Mucosa of descending colon (tissue), 3 donors: ENCODE data around the gene OGFOD3. TPM values are rescaled to one million over a fixed set of nuclear protein-coding genes. Genes with fewer than 3 reads are reported as not detected.
"Not testable (repeated sequence)": the region's sequence is repeated elsewhere in the genome, so short reads cannot be mapped to it uniquely, and the experiment has no call there.

Experiments
- ATAC-seq: fragments of 200-7000 bp; cut with Tn5 transposase; one replicate; pipeline ENCODE4 v1.9.1; 2020; ENCODE audit warnings: mild to moderate bottlenecking, moderate library complexity
- DNase-seq, 3 donors: peaks; one replicate each; pipeline ENCODE4 v3.0.0-alpha.2; 2020
- H3K36me3 ChIP-seq: fragments of 200-600 bp; one replicate; pipeline ENCODE4 v1.8.0; 2021; ENCODE audit warnings: low read depth, mild to moderate bottlenecking
- H3K4me1 ChIP-seq: fragments of 200-600 bp; one replicate; pipeline ENCODE4 v1.8.0; 2021; ENCODE audit warnings: low read depth, mild to moderate bottlenecking
- H3K4me3 ChIP-seq: fragments of 200-600 bp; one replicate; pipeline ENCODE4 v1.8.0; 2021; ENCODE audit warnings: mild to moderate bottlenecking
- H3K9me3 ChIP-seq: fragments of 200-600 bp; one replicate; pipeline ENCODE4 v1.8.0; 2021; ENCODE audit warnings: mild to moderate bottlenecking
- CTCF ChIP-seq: fragments of 200-600 bp; IDR thresholded peaks from one replicate; pipeline ENCODE4 v1.8.0; 2022; ENCODE audit warnings: antibody characterized with exemption, mild to moderate bottlenecking
- intact Hi-C, 2 donors: fragments of 100-400 bp; cut with DNase I in 1 of 2; cut with micrococcal nuclease in 1 of 2; formaldehyde crosslinking; loops; one replicate each; pipeline versions ENCODE4 v1.11.0 to v1.11.1; 2022; cut with DNase I, micrococcal nuclease
- total RNA-seq, 3 donors: library from RNA; stranded (reverse); fragmentation: NEBNext Ultra II Directional in 2 of 3; extraction: Animal tissue kit (Norgen Biotek cat#: 25700) in 2 of 3; gene quantifications; one replicate each; pipeline versions ENCODE4 v1.2.1 to v1.2.4, GENCODE V29; 2021 to 2023
- donor health status: DM: no; HTN: no; CAD: no; lungs with moderate emphysema.
- donor health status: DM: no; HTN: no; CAD: no.
- donor health status: DM: no; HTN: yes; CAD: no.

OGFOD3 gene
- total RNA-seq, 3 donors from 2014 or later, result 26.2 to 28.8 (median 26.2) TPM

- TF ChIP-seq CTCF, result no peak
- intact Hi-C loops, result no loop called here
- H3K9me3 ChIP-seq, result no peaks in the 10 kb centered on the region
- DNase-seq, result no peak
- peak; percentile 6 for ATAC-seq
- peaks cover 27% of the 10 kb centered on the region for H3K4me1 ChIP-seq
- no peak overlapping the region for H3K4me3 ChIP-seq
- H3K36me3 ChIP-seq, result no peaks in the 10 kb centered on the region
Measured at GRCh38 chr17:82367724-82368524, 50.5 kb downstream of the OGFOD3 start.

- peaks cover 24% of the 10 kb centered on the region for H3K4me1 ChIP-seq
- H3K9me3 ChIP-seq, result no peaks in the 10 kb centered on the region
- no peaks in the 10 kb centered on the region for H3K36me3 ChIP-seq
- DNase-seq, result peak; percentile 60 to 71 (median 62)
- H3K4me3 ChIP-seq, result no peak overlapping the region
- ATAC-seq, result peak; percentile 91
- intact Hi-C loops, result no loop called here
- no peak for TF ChIP-seq CTCF
Measured at GRCh38 chr17:82366749-82367148, 51.6 kb downstream of the OGFOD3 start.

GRCh38 chr17:82365606-82366295, 52.6 kb downstream of the OGFOD3 start:
- TF ChIP-seq CTCF, result no peak
- peak in 2 of 3 donors; percentile 13 to 22 for DNase-seq
- ATAC-seq, result no peak
- intact Hi-C loops, result no loop called here
- H3K4me3 ChIP-seq, result no peak overlapping the region
- peaks cover 15% of the 10 kb centered on the region for H3K4me1 ChIP-seq
- H3K36me3 ChIP-seq, result no peaks in the 10 kb centered on the region
- no peaks in the 10 kb centered on the region for H3K9me3 ChIP-seq

GRCh38 chr17:82361885-82362633, 56.3 kb downstream of the OGFOD3 start:
- DNase-seq (no peak), ATAC-seq (no peak)
- no peaks in the 10 kb centered on the region for H3K36me3 ChIP-seq
- intact Hi-C loops, result no loop called here
- H3K4me3 ChIP-seq, result no peak overlapping the region
- TF ChIP-seq CTCF, result no peak
- no peaks in the 10 kb centered on the region for H3K9me3 ChIP-seq
- H3K4me1 ChIP-seq, result peaks cover 3% of the 10 kb centered on the region

- not testable (repeated sequence) for H3K36me3 ChIP-seq, DNase-seq, H3K9me3 ChIP-seq, ATAC-seq, H3K4me1 ChIP-seq, H3K4me3 ChIP-seq
- intact Hi-C loops, result loop anchor here in 1 of 2 donors (10.0 kb wide), 1 partner anchor 55 kb away; the partner anchor contains the start of genes HEXD and OGFOD3
Measured at GRCh38 chr17:82359451-82360074, 58.8 kb downstream of the OGFOD3 start.
